Muscle layer of colon (tissue), 2 donors: ENCODE data around the gene CD58.
"Not testable (repeated sequence)": the region's sequence is repeated elsewhere in the genome, so short reads cannot be mapped to it uniquely, and the experiment has no call there.

ENCODE experiments used
- H3K27ac ChIP-seq: one replicate; pipeline ENCODE4 v1.7.0; 2013; ENCODE audit warnings: low read depth, mild to moderate bottlenecking, low read length, moderate library complexity
- H3K27me3 ChIP-seq, 2 donors: one replicate each; pipeline ENCODE4 v1.7.0; 2013; ENCODE audit warnings: low read length in 2 of 2, mild to moderate bottlenecking in 2 of 2; ENCODE audit not compliant: insufficient read depth in 2 of 2, control insufficient read depth in 1 of 2
- H3K36me3 ChIP-seq: one replicate; pipeline ENCODE4 v1.7.0; 2013; ENCODE audit warnings: mild to moderate bottlenecking, low read length; ENCODE audit not compliant: insufficient read depth
- H3K4me1 ChIP-seq: one replicate; pipeline ENCODE4 v1.7.0; 2013; ENCODE audit warnings: mild to moderate bottlenecking, low read length; ENCODE audit not compliant: insufficient read depth
- H3K4me3 ChIP-seq, 2 donors: one replicate each; pipeline ENCODE4 v1.7.0; 2013; ENCODE audit warnings: low read length in 2 of 2, low read depth in 1 of 2, mild to moderate bottlenecking in 1 of 2, moderate library complexity in 1 of 2
- H3K9ac ChIP-seq: one replicate; pipeline ENCODE4 v1.7.0; 2013; ENCODE audit warnings: low read length
- H3K9me3 ChIP-seq: one replicate; pipeline ENCODE4 v1.7.0; 2013; ENCODE audit warnings: mild to moderate bottlenecking, low read length
- donor health status: abdominal sarcoma.
- donor health status: Adenocarcinoma of cecum.

CD58 gene

GRCh38 chr1:116603646-116604045 is 32.8 kb upstream of the CD58 start:
- not testable (repeated sequence) for H3K4me3 ChIP-seq, H3K4me1 ChIP-seq, H3K27me3 ChIP-seq, H3K9ac ChIP-seq, H3K36me3 ChIP-seq, H3K9me3 ChIP-seq, H3K27ac ChIP-seq

DNA sequence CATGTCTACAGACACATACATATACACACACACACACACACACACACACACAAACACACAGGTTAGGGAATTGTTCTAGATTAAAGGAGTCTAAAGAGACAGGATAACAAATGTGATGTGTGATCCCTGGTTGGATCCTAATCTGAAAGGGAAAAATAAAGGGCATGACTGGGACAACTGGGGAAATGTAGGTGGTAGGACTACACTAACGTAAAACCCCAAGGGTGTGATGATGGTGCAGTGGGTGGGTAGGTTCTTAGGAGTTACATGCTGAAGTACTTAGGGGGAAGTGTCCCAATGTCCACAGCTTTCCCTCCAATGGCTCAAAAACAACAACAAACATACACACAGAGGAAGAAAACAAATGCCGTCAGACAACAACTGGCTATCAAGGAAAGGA is 28.5 kb upstream of the CD58 start:
- H3K4me3 ChIP-seq, H3K9me3 ChIP-seq, H3K36me3 ChIP-seq, H3K9ac ChIP-seq, H3K27me3 ChIP-seq, H3K27ac ChIP-seq, H3K4me1 ChIP-seq: not testable (repeated sequence)

DNA sequence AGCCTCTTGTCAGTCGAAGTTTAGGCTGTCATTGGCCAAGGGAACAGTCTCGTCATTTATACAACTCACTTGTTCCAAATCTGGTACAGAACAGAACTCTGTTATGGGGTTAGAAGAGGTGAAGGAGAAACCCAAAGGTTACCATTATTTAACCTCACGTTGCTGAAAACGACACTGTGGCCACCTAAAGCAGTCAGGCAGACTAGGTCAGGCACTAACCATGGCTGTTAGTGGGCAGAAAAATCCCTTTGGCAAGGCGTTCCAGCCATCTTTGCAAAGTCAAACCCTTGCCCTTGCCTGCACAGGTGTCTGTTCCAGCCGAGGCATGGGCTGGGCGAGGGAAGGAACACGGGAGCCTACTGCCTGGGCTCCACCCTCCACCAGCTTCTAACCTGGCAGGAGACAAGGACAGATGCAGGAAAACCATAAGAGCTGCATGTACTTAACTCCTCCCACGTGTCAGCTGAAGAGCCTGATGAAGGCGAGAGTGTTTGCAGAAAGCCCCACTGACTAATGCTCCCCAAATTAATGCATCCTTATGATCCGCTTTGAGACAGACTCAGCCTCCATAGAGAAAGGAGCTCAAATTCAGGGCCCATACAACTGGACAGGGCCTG is 27.7 kb upstream of the CD58 start:
- not testable (repeated sequence) for H3K36me3 ChIP-seq, H3K27me3 ChIP-seq, H3K27ac ChIP-seq, H3K4me3 ChIP-seq, H3K4me1 ChIP-seq, H3K9me3 ChIP-seq, H3K9ac ChIP-seq

DNA sequence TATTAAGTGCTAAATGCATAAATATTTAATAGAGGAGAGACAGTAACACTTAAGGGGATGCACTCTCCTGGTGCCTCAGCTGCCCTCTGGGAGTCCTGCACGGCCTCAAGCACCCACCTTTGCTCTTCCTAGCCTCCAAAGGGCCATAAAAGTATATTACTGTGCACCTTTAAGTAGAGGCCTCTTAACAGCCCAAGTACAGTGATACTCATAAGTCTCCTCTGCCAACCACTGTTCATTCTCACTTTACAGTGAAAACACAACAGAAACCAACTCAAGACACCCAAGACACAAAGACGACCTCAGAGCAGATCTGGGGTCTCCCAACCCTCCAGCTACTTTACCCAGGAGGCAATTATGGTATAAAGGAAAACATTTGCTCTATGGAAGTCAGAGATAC is 26.6 kb upstream of the CD58 start:
- not testable (repeated sequence) for H3K9me3 ChIP-seq, H3K27ac ChIP-seq, H3K4me3 ChIP-seq

DNA sequence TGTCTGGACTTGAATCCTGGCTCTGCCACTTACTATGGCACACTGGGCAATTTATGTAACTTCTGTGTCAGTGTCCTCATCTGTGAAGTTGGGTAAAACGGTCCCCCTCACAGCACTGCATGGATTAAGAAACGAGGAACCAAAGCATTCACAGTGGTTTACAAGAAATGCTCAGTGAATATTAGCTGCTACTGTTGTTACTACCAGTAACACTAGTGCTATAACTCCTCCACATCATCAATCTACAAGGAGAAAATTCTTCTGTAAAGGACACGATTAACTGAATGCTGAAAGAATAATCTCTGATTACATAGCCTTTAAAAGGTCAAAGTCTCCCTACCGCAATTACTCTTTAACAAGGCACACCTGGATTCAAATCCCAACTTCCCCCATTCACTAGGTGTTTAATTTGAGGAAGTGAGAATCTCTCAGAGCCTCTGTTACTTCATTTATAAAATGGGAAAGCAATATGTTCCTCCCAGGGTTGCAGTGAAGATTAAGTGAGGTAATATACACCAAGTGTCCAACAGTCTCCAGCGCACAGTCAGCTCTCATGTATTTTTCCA is 26.0 kb upstream of the CD58 start:
- H3K4me1 ChIP-seq, H3K27me3 ChIP-seq, H3K27ac ChIP-seq, H3K4me3 ChIP-seq, H3K9me3 ChIP-seq, H3K36me3 ChIP-seq, H3K9ac ChIP-seq: not testable (repeated sequence)

More for the DNA sequence above, 26.6 kb upstream of the CD58 start:
- not testable (repeated sequence) for H3K36me3 ChIP-seq, H3K4me1 ChIP-seq, H3K27me3 ChIP-seq, H3K9ac ChIP-seq

DNA sequence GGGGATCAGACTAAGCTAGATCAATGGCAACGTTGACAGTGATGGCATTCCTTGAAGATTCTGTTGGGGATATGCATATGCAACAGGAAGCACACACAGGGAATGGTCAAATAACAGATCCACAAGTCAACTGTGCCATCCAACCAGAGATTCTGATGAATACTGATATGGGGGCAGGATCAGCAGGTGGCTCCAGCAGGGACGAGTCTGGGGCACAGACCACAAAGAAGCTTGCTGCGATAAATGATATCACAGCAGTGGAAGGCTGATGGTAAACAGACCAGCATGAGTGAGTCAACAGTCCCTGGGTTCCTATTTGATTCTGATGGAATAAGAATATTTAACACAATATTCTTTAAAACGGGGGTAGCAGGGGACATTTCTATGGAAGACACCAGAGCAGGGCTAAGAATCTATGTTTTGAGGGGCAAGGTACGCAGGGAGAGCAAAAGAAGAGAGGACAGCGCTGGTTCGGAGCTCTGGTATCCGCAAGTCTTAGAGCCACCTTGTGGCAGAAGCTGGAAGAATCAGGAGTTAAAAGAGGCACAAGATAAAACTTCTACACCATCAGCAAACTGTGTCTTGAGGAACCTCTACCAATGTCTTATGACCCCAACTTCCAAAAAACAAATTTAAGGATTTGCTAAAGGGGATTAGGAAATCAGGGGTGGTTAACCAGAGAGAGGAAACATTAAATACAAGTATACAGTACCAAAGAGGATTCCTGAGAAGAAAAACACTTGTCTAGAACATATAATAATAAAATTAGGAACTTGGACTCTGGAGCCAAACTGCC is 25.3 kb upstream of the CD58 start:
- H3K9me3 ChIP-seq, H3K9ac ChIP-seq, H3K27me3 ChIP-seq, H3K4me1 ChIP-seq, H3K36me3 ChIP-seq, H3K4me3 ChIP-seq, H3K27ac ChIP-seq: not testable (repeated sequence)

GRCh38 chr1:116595065-116595840 is 24.4 kb upstream of the CD58 start:
- H3K36me3 ChIP-seq, H3K27ac ChIP-seq, H3K4me3 ChIP-seq, H3K4me1 ChIP-seq, H3K9ac ChIP-seq, H3K9me3 ChIP-seq, H3K27me3 ChIP-seq: not testable (repeated sequence)

GRCh38 chr1:116593977-116594376 is 23.2 kb upstream of the CD58 start:
- H3K9me3 ChIP-seq, H3K36me3 ChIP-seq, H3K27ac ChIP-seq, H3K27me3 ChIP-seq, H3K9ac ChIP-seq, H3K4me3 ChIP-seq, H3K4me1 ChIP-seq: not testable (repeated sequence)

GRCh38 chr1:116593401-116593800 is 22.6 kb upstream of the CD58 start:
- not testable (repeated sequence) for H3K36me3 ChIP-seq, H3K4me1 ChIP-seq, H3K27me3 ChIP-seq, H3K9ac ChIP-seq, H3K4me3 ChIP-seq, H3K9me3 ChIP-seq, H3K27ac ChIP-seq

GRCh38 chr1:116591951-116592605 is 21.3 kb upstream of the CD58 start:
- H3K9me3 ChIP-seq, H3K36me3 ChIP-seq, H3K27me3 ChIP-seq, H3K4me1 ChIP-seq, H3K4me3 ChIP-seq, H3K9ac ChIP-seq, H3K27ac ChIP-seq: not testable (repeated sequence)
